Esophagus muscularis mucosa (tissue), 4 donors: ENCODE data around the gene REL. TPM values are rescaled to one million over a fixed set of nuclear protein-coding genes. Genes with fewer than 3 reads are reported as not detected.

Experiments
- DNase-seq: peaks from one replicate; pipeline ENCODE4 v3.0.0-alpha.2; 2017; ENCODE audit errors: extremely low spot score
- H3K27ac ChIP-seq, 4 donors: fragments of 200-600 bp; sonication (generic); replicated peaks in 1 of 4; 1 replicate in 3 of 4; 2 replicates in 1 of 4; pipeline ENCODE4 v1.5.1; 2016 to 2019; ENCODE audit warnings: mild to moderate bottlenecking in 1 of 4
- H3K27me3 ChIP-seq, 4 donors: fragments of 200-600 bp; sonication (generic); one replicate each; pipeline versions ENCODE4 v1.5.1 to v1.6.0; 2016 to 2019
- H3K36me3 ChIP-seq, 4 donors: fragments of 200-600 bp; sonication (generic); one replicate each; pipeline ENCODE4 v1.5.1; 2016 to 2019
- H3K4me1 ChIP-seq, 4 donors: fragments of 200-600 bp; sonication (generic); one replicate each; pipeline ENCODE4 v1.5.1; 2016 to 2019
- H3K4me3 ChIP-seq, 4 donors: fragments of 200-600 bp; sonication (generic); 1 replicate in 2 of 4; 2 replicates in 2 of 4; pipeline ENCODE4 v1.5.1; 2016 to 2019; ENCODE audit warnings: mild to moderate bottlenecking in 4 of 4, moderate library complexity in 1 of 4
- H3K9me3 ChIP-seq, 4 donors: fragments of 200-600 bp; sonication (generic); 1 replicate in 3 of 4; 2 replicates in 1 of 4; pipeline ENCODE4 v1.5.1; 2016 to 2019
- CTCF ChIP-seq, 3 experiments: fragments of 200-600 bp in 2 of 3; fragments of 450-650 bp in 1 of 3; sonication (generic) in 2 of 3; IDR thresholded peaks; one replicate each; pipeline ENCODE4 v1.5.1; 2017 to 2019; ENCODE audit warnings: antibody characterized with exemption in 3 of 3, mild to moderate bottlenecking in 2 of 3, moderate library complexity in 1 of 3
- EP300 ChIP-seq: sonication (generic); formaldehyde crosslinking; IDR thresholded peaks from one replicate; pipeline ENCODE4 v1.6.1; 2017; ENCODE audit warnings: antibody characterized with exemption
- POLR2A ChIP-seq: fragments of 450-650 bp; IDR thresholded peaks from one replicate; pipeline ENCODE4 v1.6.1; 2017; ENCODE audit warnings: antibody characterized with exemption, moderate library complexity, mild to moderate bottlenecking, low read depth
- POLR2AphosphoS5 ChIP-seq, 2 donors: sonication (generic); formaldehyde crosslinking; IDR thresholded peaks; one replicate each; pipeline ENCODE4 v1.6.1; 2017; ENCODE audit warnings: antibody characterized with exemption in 2 of 2
- WGBS: methylation state at CpG from one replicate; pipeline ENCODE4 v1.1.5; 2018; 5-methylcytosine and 5-hydroxymethylcytosine counted together
- intact Hi-C: fragments of 100-400 bp; cut with DNase I; formaldehyde crosslinking; loops from one replicate; pipeline ENCODE4 v1.15.1; 2023
- total RNA-seq, 4 donors: library from RNA; depleted of rRNA; stranded (reverse); fragments of >200 nt; gene quantifications; one replicate each; pipeline versions ENCODE4 v1.1.0 to v1.2.1, GENCODE V29; 2016

Gene REL
- total RNA-seq, 4 donors from 2014 or later = 9.1 to 16.2 (median 9.5) TPM

GRCh38 chr2:60936757-60937156 lies 55.4 kb downstream of the REL start:
- intact Hi-C loops = no loop called here
- Histone ChIP-seq H3K27ac (no peak overlapping the region), H3K9me3 (no peaks in the 10 kb centered on the region), H3K36me3 (peaks cover 0 to 26% (median 5%) of the 10 kb centered on the region in 4 donors), H3K27me3 (no peaks in the 10 kb centered on the region), H3K4me3 (no peak overlapping the region), H3K4me1 (peaks cover 0 to 12% (median 3%) of the 10 kb centered on the region in 4 donors)
- no peak for TF ChIP-seq CTCF (IDR thresholded peaks at IDR 0.05)
- no peak for TF ChIP-seq POLR2AphosphoS5 (IDR thresholded peaks at IDR 0.05)
- 87% methylated on average over 5 of the region's 5 CpGs for WGBS
- no peak for DNase-seq

- 98% methylated on average over 7 of the region's 7 CpGs for WGBS
- no peak for DNase-seq
- Histone ChIP-seq H3K36me3 (peaks cover 0 to 26% (median 4%) of the 10 kb centered on the region in 4 donors), H3K4me1 (peaks cover 0 to 12% (median 3%) of the 10 kb centered on the region in 4 donors), H3K9me3 (no peaks in the 10 kb centered on the region), H3K27ac (no peak overlapping the region), H3K4me3 (no peak overlapping the region), H3K27me3 (no peaks in the 10 kb centered on the region)
- TF ChIP-seq CTCF (IDR thresholded peaks at IDR 0.05) = no peak
- no peak for TF ChIP-seq POLR2A
- intact Hi-C loops = no loop called here
Measured at GRCh38 chr2:60938301-60938700, 56.9 kb downstream of the REL start.

GRCh38 chr2:60939622-60940021 lies 58.2 kb downstream of the REL start:
- DNase-seq = no peak
- WGBS = 87% methylated on average over 2 of the region's 2 CpGs
- Histone ChIP-seq H3K9me3 (no peaks in the 10 kb centered on the region), H3K27ac (no peak overlapping the region), H3K36me3 (peaks cover 0 to 26% (median 6%) of the 10 kb centered on the region in 4 donors), H3K27me3 (no peaks in the 10 kb centered on the region), H3K4me3 (no peak overlapping the region), H3K4me1 (peaks cover 0 to 4% (median 1%) of the 10 kb centered on the region in 4 donors)
- intact Hi-C loops = no loop called here
- TF ChIP-seq EP300 (no peak), POLR2AphosphoS5 (IDR thresholded peaks at IDR 0.05) (no peak), CTCF (IDR thresholded peaks at IDR 0.05) (no peak), POLR2A (no peak)

DNA sequence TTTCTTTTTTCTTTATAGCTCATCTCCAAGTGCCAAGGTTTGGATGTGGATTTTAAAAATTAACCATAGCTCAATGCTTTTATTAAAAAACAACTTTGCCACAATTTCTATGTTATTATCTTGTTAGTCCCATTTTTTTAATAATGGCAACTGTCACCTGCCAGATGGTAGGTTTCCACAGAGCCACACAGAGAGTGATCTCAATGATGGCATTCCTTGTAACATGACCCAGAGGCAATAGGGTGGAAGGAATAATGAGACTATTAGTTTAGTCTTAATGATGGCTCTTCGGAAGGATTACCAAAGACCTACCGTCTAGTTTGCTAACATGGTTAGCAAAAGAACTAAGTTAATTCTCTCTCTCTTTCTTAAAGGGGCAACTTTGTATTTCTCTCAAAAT lies 64.0 kb downstream of the REL start:
- 81% methylated on average over 2 of the region's 2 CpGs for WGBS
- H3K36me3 ChIP-seq = peaks cover 0 to 17% (median 7%) of the 10 kb centered on the region in 4 donors

More for the DNA sequence above, 64.0 kb downstream of the REL start:
- Histone ChIP-seq H3K4me3 (no peak overlapping the region), H3K9me3 (no peaks in the 10 kb centered on the region), H3K4me1 (no peaks in the 10 kb centered on the region), H3K27me3 (no peaks in the 10 kb centered on the region), H3K27ac (no peak overlapping the region)
- intact Hi-C loops = no loop called here
- TF ChIP-seq POLR2AphosphoS5 (IDR thresholded peaks at IDR 0.05) = no peak
- TF ChIP-seq CTCF (IDR thresholded peaks at IDR 0.05) = no peak
- no peak for TF ChIP-seq POLR2A
- no peak for TF ChIP-seq EP300
- DNase-seq = no peak
